HG03064 (cell line): ENCODE data around the gene GATAD2B.
A peak's percentile ranks its signal among the peaks of the same experiment; 100 is the strongest.
"Not testable (repeated sequence)": the region's sequence is repeated elsewhere in the genome, so short reads cannot be mapped to it uniquely, and the experiment has no call there.

Experiments used
- ATAC-seq: cut with Tn5 transposase; IDR thresholded peaks from one replicate; pipeline ENCODE4 v1.9.1; 2021; ENCODE audit warnings: low read depth; ENCODE audit not compliant: unreplicated experiment

GATAD2B gene

GRCh38 chr1:153932156-153933131 lies 9.7 kb upstream of the GATAD2B start:
- ATAC-seq: no peak

- ATAC-seq: no peak
Measured at GRCh38 chr1:153929981-153930948, 7.5 kb upstream of the GATAD2B start.

- ATAC-seq: no peak
Measured at GRCh38 chr1:153929426-153929825, 6.7 kb upstream of the GATAD2B start.

- no peak for ATAC-seq
Measured at GRCh38 chr1:153928791-153929341, 6.1 kb upstream of the GATAD2B start.

- ATAC-seq: no peak
Measured at GRCh38 chr1:153928245-153928644, 5.5 kb upstream of the GATAD2B start.

- no peak for ATAC-seq
Measured at GRCh38 chr1:153926405-153926804, 3.6 kb upstream of the GATAD2B start.

GRCh38 chr1:153922076-153922971 lies 448 bp downstream of the GATAD2B start:
- ATAC-seq: peak; percentile 21

GRCh38 chr1:153921803-153922075 lies 1.0 kb downstream of the GATAD2B start:
- no peak for ATAC-seq

GRCh38 chr1:153921080-153921802 lies 1.5 kb downstream of the GATAD2B start:
- no peak for ATAC-seq

GRCh38 chr1:153919876-153920852 lies 2.6 kb downstream of the GATAD2B start:
- ATAC-seq: no peak

GRCh38 chr1:153916297-153916696 lies 6.5 kb downstream of the GATAD2B start:
- ATAC-seq: no peak

GRCh38 chr1:153912349-153912748 lies 10.4 kb downstream of the GATAD2B start:
- no peak for ATAC-seq

GRCh38 chr1:153910560-153910959 lies 12.2 kb downstream of the GATAD2B start:
- ATAC-seq: not testable (repeated sequence)

GRCh38 chr1:153908071-153908470 lies 14.7 kb downstream of the GATAD2B start:
- no peak for ATAC-seq

- ATAC-seq: no peak
Measured at GRCh38 chr1:153907134-153907533, 15.6 kb downstream of the GATAD2B start.

- ATAC-seq: no peak
Measured at GRCh38 chr1:153906396-153906795, 16.4 kb downstream of the GATAD2B start.

GRCh38 chr1:153905908-153906307 lies 16.9 kb downstream of the GATAD2B start:
- ATAC-seq: not testable (repeated sequence)

- no peak for ATAC-seq
Measured at GRCh38 chr1:153903841-153904455, 18.8 kb downstream of the GATAD2B start.
